Measurements from ENCODE around the gene SLC30A1. TPM values are rescaled to one million over a fixed set of nuclear protein-coding genes. Genes with fewer than 3 reads are reported as not detected.
A peak's percentile ranks its signal among the peaks of the same experiment; 100 is the strongest.

Gene SLC30A1
- total and polyA plus RNA-seq, 2 of the 13 experiments (the other 11 are each of a cell fraction or from before 2014, with no cell fraction given), result 5.9 to 24.4 TPM

GRCh38 chr1:211579440-211580302 is 710 bp upstream of the SLC30A1 start (continued):
- TF ChIP-seq, protein P1, sequence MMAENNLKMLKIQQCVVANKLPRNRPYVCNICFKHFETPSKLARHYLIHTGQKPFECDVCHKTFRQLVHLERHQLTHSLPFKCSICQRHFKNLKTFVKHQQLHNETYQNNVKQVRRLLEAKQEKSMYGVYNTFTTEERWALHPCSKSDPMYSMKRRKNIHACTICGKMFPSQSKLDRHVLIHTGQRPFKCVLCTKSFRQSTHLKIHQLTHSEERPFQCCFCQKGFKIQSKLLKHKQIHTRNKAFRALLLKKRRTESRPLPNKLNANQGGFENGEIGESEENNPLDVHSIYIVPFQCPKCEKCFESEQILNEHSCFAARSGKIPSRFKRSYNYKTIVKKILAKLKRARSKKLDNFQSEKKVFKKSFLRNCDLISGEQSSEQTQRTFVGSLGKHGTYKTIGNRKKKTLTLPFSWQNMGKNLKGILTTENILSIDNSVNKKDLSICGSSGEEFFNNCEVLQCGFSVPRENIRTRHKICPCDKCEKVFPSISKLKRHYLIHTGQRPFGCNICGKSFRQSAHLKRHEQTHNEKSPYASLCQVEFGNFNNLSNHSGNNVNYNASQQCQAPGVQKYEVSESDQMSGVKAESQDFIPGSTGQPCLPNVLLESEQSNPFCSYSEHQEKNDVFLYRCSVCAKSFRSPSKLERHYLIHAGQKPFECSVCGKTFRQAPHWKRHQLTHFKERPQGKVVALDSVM (CRISPR knock-in tag; IDR thresholded peaks at IDR 0.05), result no peak
- no peak for TF ChIP-seq SNAPC5 (CRISPR knock-in tag; IDR thresholded peaks at IDR 0.05; ENCODE audit: borderline replicate concordance)
- 0 out of 2 replicates have a peak, but pooled peaks have one; percentile 21 for TF ChIP-seq RAD21 (CRISPR knock-in tag; IDR thresholded peaks at IDR 0.05)
- TF ChIP-seq ZNF230 (CRISPR knock-in tag; IDR thresholded peaks at IDR 0.05), result no peak
- TF ChIP-seq NFE2L1 (CRISPR knock-in tag; IDR thresholded peaks at IDR 0.05; ENCODE audit: borderline replicate concordance), result no peak
- no peak for TF ChIP-seq MLXIP (CRISPR knock-in tag; IDR thresholded peaks at IDR 0.05; ENCODE audit: borderline replicate concordance)
- TF ChIP-seq, protein P2, sequence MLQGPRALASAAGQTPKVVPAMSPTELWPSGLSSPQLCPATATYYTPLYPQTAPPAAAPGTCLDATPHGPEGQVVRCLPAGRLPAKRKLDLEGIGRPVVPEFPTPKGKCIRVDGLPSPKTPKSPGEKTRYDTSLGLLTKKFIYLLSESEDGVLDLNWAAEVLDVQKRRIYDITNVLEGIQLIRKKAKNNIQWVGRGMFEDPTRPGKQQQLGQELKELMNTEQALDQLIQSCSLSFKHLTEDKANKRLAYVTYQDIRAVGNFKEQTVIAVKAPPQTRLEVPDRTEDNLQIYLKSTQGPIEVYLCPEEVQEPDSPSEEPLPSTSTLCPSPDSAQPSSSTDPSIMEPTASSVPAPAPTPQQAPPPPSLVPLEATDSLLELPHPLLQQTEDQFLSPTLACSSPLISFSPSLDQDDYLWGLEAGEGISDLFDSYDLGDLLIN (CRISPR knock-in tag; IDR thresholded peaks at IDR 0.05; ENCODE audit: borderline replicate concordance), result 0 out of 2 replicates have a peak, but pooled peaks have one; percentile 42
- peak; percentile 89 for TF ChIP-seq ZNF281 (CRISPR knock-in tag; IDR thresholded peaks at IDR 0.05; ENCODE audit: borderline replicate concordance)
- no peak for TF ChIP-seq MAFF (IDR thresholded peaks at IDR 0.05; ENCODE audit: low read depth, low read length)
- TF ChIP-seq SRSF9 (IDR thresholded peaks at IDR 0.05; ENCODE audit: borderline replicate concordance, insufficient read depth, low read depth, low read length, poor library complexity, severe bottlenecking), result no peak
- no peak for TF ChIP-seq TOPORS (CRISPR knock-in tag; IDR thresholded peaks at IDR 0.05)
- no peak for TF ChIP-seq ZNF598 (CRISPR knock-in tag; IDR thresholded peaks at IDR 0.05; ENCODE audit: borderline replicate concordance)
- TF ChIP-seq ZSCAN20 (CRISPR knock-in tag; IDR thresholded peaks at IDR 0.05; ENCODE audit: borderline replicate concordance), result no peak
- TF ChIP-seq ZKSCAN8 (CRISPR knock-in tag; IDR thresholded peaks at IDR 0.05; ENCODE audit: borderline replicate concordance), result no peak
- TF ChIP-seq ZBTB8A (CRISPR knock-in tag; IDR thresholded peaks at IDR 0.05; ENCODE audit: borderline replicate concordance, low read depth), result no peak

Data from HepG2 (cell line).